GM21737 (cell line): ENCODE measurements around the gene AMBRA1.

Experiments used
- ATAC-seq: cut with Tn5 transposase; IDR thresholded peaks from one replicate; pipeline ENCODE4 v1.9.1; 2021; ENCODE audit warnings: mild to moderate bottlenecking, moderate library complexity; ENCODE audit not compliant: unreplicated experiment

AMBRA1 gene

GRCh38 chr11:46408407-46408986 is 185.3 kb downstream of the AMBRA1 start:
- no peak for ATAC-seq

GRCh38 chr11:46407635-46408034 is 186.2 kb downstream of the AMBRA1 start:
- ATAC-seq: no peak

GRCh38 chr11:46404476-46405017 is 189.3 kb downstream of the AMBRA1 start:
- ATAC-seq: no peak

GRCh38 chr11:46402957-46403902 is 190.6 kb downstream of the AMBRA1 start:
- no peak for ATAC-seq

GRCh38 chr11:46397526-46397925 is 196.3 kb downstream of the AMBRA1 start:
- no peak for ATAC-seq

GRCh38 chr11:46393759-46394158 is 200.1 kb downstream of the AMBRA1 start:
- no peak for ATAC-seq

- no peak for ATAC-seq
Observed at GRCh38 chr11:46393231-46393616, 200.6 kb downstream of the AMBRA1 start.

- peak; percentile 69 for ATAC-seq
Observed at GRCh38 chr11:46392421-46393230, 201.2 kb downstream of the AMBRA1 start.

GRCh38 chr11:46391578-46392420 is 202.0 kb downstream of the AMBRA1 start, which contains the start of gene CHRM4:
TSS of gene CHRM4 (minus strand) at chr11:46391776. CDS start at chr11:46386557, 5,219 bp downstream.
- peak; percentile 4 for ATAC-seq

- no peak for ATAC-seq
Observed at GRCh38 chr11:46391186-46391577, 202.6 kb downstream of the AMBRA1 start.

GRCh38 chr11:46390331-46391171 is 203.3 kb downstream of the AMBRA1 start:
- ATAC-seq: no peak

GRCh38 chr11:46389450-46390330 is 204.1 kb downstream of the AMBRA1 start:
- no peak for ATAC-seq

- no peak for ATAC-seq
Observed at GRCh38 chr11:46388619-46389449, 205.0 kb downstream of the AMBRA1 start.

- no peak for ATAC-seq
Observed at GRCh38 chr11:46387919-46388618, 205.8 kb downstream of the AMBRA1 start.

GRCh38 chr11:46387456-46387855 is 206.4 kb downstream of the AMBRA1 start:
- ATAC-seq: no peak

GRCh38 chr11:46386674-46387073 is 207.1 kb downstream of the AMBRA1 start:
- no peak for ATAC-seq
